Spleen (tissue), 7 donors: ENCODE measurements around the gene PCGF5.

Experiments
- POLR2A ChIP-seq, 3 donors: fragments of 450-650 bp; IDR thresholded peaks; one replicate each; pipeline ENCODE4 v1.5.1; 2017; ENCODE audit warnings: antibody characterized with exemption in 3 of 3, mild to moderate bottlenecking in 1 of 3
- TF ChIP-seq, protein P1 (sequence below), 11 experiments: fragments of 200-600 bp in 7 of 11; fragments of 450-650 bp in 4 of 11; sonication (generic) in 4 of 11; IDR thresholded peaks in 8 of 11; conservative IDR thresholded peaks in 3 of 11; 1 replicate in 7 of 11; 2 replicates in 4 of 11; pipeline versions ENCODE4 v1.4.0 to v1.8.0; 2016 to 2021; ENCODE audit warnings: antibody characterized with exemption in 11 of 11, inconsistent platforms in 4 of 11, mild to moderate bottlenecking in 1 of 11
- donor health status: DM: no; HTN: no; CAD: no; lungs with moderate emphysema.
- donor health status: DM: no; HTN: no; CAD: no.
- donor health status: DM: no; HTN: no; CAD: no.

GRCh38 chr10:91249700-91250099 is 29.2 kb downstream of the PCGF5 start:
- TF ChIP-seq, protein P1, sequence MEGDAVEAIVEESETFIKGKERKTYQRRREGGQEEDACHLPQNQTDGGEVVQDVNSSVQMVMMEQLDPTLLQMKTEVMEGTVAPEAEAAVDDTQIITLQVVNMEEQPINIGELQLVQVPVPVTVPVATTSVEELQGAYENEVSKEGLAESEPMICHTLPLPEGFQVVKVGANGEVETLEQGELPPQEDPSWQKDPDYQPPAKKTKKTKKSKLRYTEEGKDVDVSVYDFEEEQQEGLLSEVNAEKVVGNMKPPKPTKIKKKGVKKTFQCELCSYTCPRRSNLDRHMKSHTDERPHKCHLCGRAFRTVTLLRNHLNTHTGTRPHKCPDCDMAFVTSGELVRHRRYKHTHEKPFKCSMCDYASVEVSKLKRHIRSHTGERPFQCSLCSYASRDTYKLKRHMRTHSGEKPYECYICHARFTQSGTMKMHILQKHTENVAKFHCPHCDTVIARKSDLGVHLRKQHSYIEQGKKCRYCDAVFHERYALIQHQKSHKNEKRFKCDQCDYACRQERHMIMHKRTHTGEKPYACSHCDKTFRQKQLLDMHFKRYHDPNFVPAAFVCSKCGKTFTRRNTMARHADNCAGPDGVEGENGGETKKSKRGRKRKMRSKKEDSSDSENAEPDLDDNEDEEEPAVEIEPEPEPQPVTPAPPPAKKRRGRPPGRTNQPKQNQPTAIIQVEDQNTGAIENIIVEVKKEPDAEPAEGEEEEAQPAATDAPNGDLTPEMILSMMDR (IDR thresholded peaks at IDR 0.05 in 8 of 11, conservative IDR thresholded peaks at IDR 0.05 in 3 of 11) = no peak
- TF ChIP-seq POLR2A (IDR thresholded peaks at IDR 0.05) = no peak
